Astrocyte (in vitro differentiated cells and primary cell): Measurements from ENCODE around the gene SMOC2. TPM values are rescaled to one million over a fixed set of nuclear protein-coding genes. Genes with fewer than 3 reads are reported as not detected.

Source experiments
- DNase-seq: peaks from one replicate; pipeline ENCODE4 v3.0.0-alpha.2; 2010; ENCODE audit warnings: low read depth
- FAIRE-seq: peaks from 2 replicates; lab custom pipeline; 2011; peaks lifted over from hg19 to GRCh38; lab: Jason Lieb, UNC
- H2AFZ ChIP-seq: 2 replicates; pipeline ENCODE4 v1.6.0; 2012; ENCODE audit warnings: low read depth, low read length, inconsistent platforms
- H3K27ac ChIP-seq: 2 replicates; pipeline ENCODE4 v1.5.1; 2011; ENCODE audit warnings: low read depth, low read length, inconsistent platforms
- H3K27me3 ChIP-seq: 2 replicates; pipeline ENCODE4 v1.6.0; 2011; ENCODE audit warnings: low read length, inconsistent platforms; ENCODE audit not compliant: insufficient read depth
- H3K36me3 ChIP-seq: 2 replicates; pipeline ENCODE4 v1.5.1; 2011; ENCODE audit warnings: low read length, inconsistent platforms; ENCODE audit not compliant: insufficient read depth
- H3K4me1 ChIP-seq: 2 replicates; pipeline ENCODE4 v1.5.1; 2011; ENCODE audit warnings: low read length, inconsistent platforms; ENCODE audit not compliant: insufficient read depth
- H3K4me2 ChIP-seq: 2 replicates; pipeline ENCODE4 v1.6.0; 2012; ENCODE audit warnings: low read length, inconsistent platforms
- H3K4me3 ChIP-seq: 2 replicates; pipeline ENCODE4 v1.5.1; 2011; ENCODE audit warnings: low read depth, mild to moderate bottlenecking, low read length, inconsistent platforms; ENCODE audit not compliant: insufficient read depth
- H3K79me2 ChIP-seq: 2 replicates; pipeline ENCODE4 v1.6.0; 2012; ENCODE audit warnings: mild to moderate bottlenecking, low read length, inconsistent platforms; ENCODE audit not compliant: insufficient read depth
- H3K9ac ChIP-seq: 2 replicates; pipeline ENCODE4 v1.6.0; 2012; ENCODE audit warnings: mild to moderate bottlenecking, low read length, inconsistent platforms
- H3K9me3 ChIP-seq: 2 replicates; pipeline ENCODE4 v1.5.1; 2012; ENCODE audit warnings: low read depth, mild to moderate bottlenecking, low read length, inconsistent platforms; ENCODE audit not compliant: insufficient read depth
- H4K20me1 ChIP-seq: 2 replicates; pipeline ENCODE4 v1.6.0; 2012; ENCODE audit warnings: low read length, inconsistent platforms; ENCODE audit not compliant: insufficient read depth
- H3K27ac Mint-ChIP-seq: one replicate; pipeline ENCODE4 v1.8.0; 2021; ENCODE audit warnings: mild to moderate bottlenecking, mixed read lengths; ENCODE audit not compliant: unreplicated experiment
- H3K27me3 Mint-ChIP-seq: one replicate; pipeline ENCODE4 v1.8.0; 2021; ENCODE audit warnings: low read depth, mixed read lengths; ENCODE audit not compliant: unreplicated experiment
- H3K36me3 Mint-ChIP-seq: one replicate; pipeline ENCODE4 v1.8.0; 2021; ENCODE audit warnings: low read depth, mixed read lengths; ENCODE audit not compliant: unreplicated experiment
- H3K4me1 Mint-ChIP-seq: one replicate; pipeline ENCODE4 v1.8.0; 2021; ENCODE audit warnings: low read depth, mixed read lengths; ENCODE audit not compliant: unreplicated experiment
- H3K4me3 Mint-ChIP-seq: one replicate; pipeline ENCODE4 v1.8.0; 2021; ENCODE audit warnings: mild to moderate bottlenecking, moderate library complexity, mixed read lengths; ENCODE audit not compliant: unreplicated experiment
- H3K9me3 Mint-ChIP-seq: one replicate; pipeline ENCODE4 v1.8.0; 2021; ENCODE audit warnings: mild to moderate bottlenecking, mixed read lengths; ENCODE audit not compliant: unreplicated experiment
- CTCF ChIP-seq: IDR thresholded peaks from 2 replicates; pipeline ENCODE4 v1.5.1; 2011; ENCODE audit warnings: low read depth, mild to moderate bottlenecking, inconsistent platforms, low read length, moderate library complexity; ENCODE audit not compliant: insufficient read depth
- EZH2 ChIP-seq: IDR thresholded peaks from 2 replicates; pipeline ENCODE4 v1.6.1; 2012; ENCODE audit warnings: mild to moderate bottlenecking, low read length, inconsistent platforms; ENCODE audit not compliant: insufficient read depth
- total RNA-seq: library from RNA; stranded (reverse); gene quantifications from 2 replicates; pipeline ENCODE4 v1.2.1, GENCODE V29; 2021

SMOC2 gene
- total RNA-seq, 1 donor from 2014 or later = 0.93 TPM

GRCh38 chr6:168411793-168412192 is 29.2 kb upstream of the SMOC2 start:
- no peak overlapping the region for H3K4me3 ChIP-seq
- TF ChIP-seq EZH2 (no peak), CTCF (no peak)
- Mint-ChIP-seq H3K27me3 (peaks cover 25% of the 10 kb centered on the region), H3K9me3 (no peaks in the 10 kb centered on the region), H3K4me3 (no peak overlapping the region), H3K36me3 (no peaks in the 10 kb centered on the region), H3K27ac (no peak overlapping the region), H3K4me1 (no peaks in the 10 kb centered on the region)
- FAIRE-seq (no peak), DNase-seq (no peak)
- H3K27me3 ChIP-seq = no peaks in the 10 kb centered on the region
- no peak overlapping the region for H2AFZ ChIP-seq
- no peak overlapping the region for H3K4me2 ChIP-seq
- no peaks in the 10 kb centered on the region for H4K20me1 ChIP-seq
- no peak overlapping the region for H3K9ac ChIP-seq
- H3K79me2 ChIP-seq = no peaks in the 10 kb centered on the region
- no peaks in the 10 kb centered on the region for H3K9me3 ChIP-seq
- H3K36me3 ChIP-seq = no peaks in the 10 kb centered on the region
- H3K27ac ChIP-seq = no peak overlapping the region
- H3K4me1 ChIP-seq = no peaks in the 10 kb centered on the region

GRCh38 chr6:168412456-168412855 is 28.5 kb upstream of the SMOC2 start:
- no peaks in the 10 kb centered on the region for H3K4me1 Mint-ChIP-seq
- Histone ChIP-seq H3K27ac (no peak overlapping the region), H3K9ac (no peak overlapping the region), H3K4me2 (no peak overlapping the region), H3K27me3 (no peaks in the 10 kb centered on the region), H3K9me3 (no peaks in the 10 kb centered on the region), H3K79me2 (no peaks in the 10 kb centered on the region), H3K4me3 (no peak overlapping the region), H3K4me1 (no peaks in the 10 kb centered on the region), H2AFZ (no peak overlapping the region), H3K36me3 (no peaks in the 10 kb centered on the region), H4K20me1 (no peaks in the 10 kb centered on the region)
- no peaks in the 10 kb centered on the region for H3K36me3 Mint-ChIP-seq
- TF ChIP-seq EZH2 = no peak
- FAIRE-seq = no peak
- no peak overlapping the region for H3K27ac Mint-ChIP-seq
- H3K4me3 Mint-ChIP-seq = no peak overlapping the region
- no peak for DNase-seq
- H3K27me3 Mint-ChIP-seq = peaks cover 30% of the 10 kb centered on the region
- no peaks in the 10 kb centered on the region for H3K9me3 Mint-ChIP-seq

- FAIRE-seq = no peak
- no peak overlapping the region for H3K27ac Mint-ChIP-seq
- no peaks in the 10 kb centered on the region for H3K36me3 ChIP-seq
- no peak overlapping the region for H3K27ac ChIP-seq
- H2AFZ ChIP-seq = no peak overlapping the region
- no peak overlapping the region for H3K4me3 Mint-ChIP-seq
- H3K9me3 ChIP-seq = no peaks in the 10 kb centered on the region
- no peaks in the 10 kb centered on the region for H4K20me1 ChIP-seq
- peaks cover 2% of the 10 kb centered on the region for H3K27me3 ChIP-seq
- H3K4me1 ChIP-seq = no peaks in the 10 kb centered on the region
- no peak overlapping the region for H3K4me3 ChIP-seq
- H3K9me3 Mint-ChIP-seq = no peaks in the 10 kb centered on the region
- H3K79me2 ChIP-seq = no peaks in the 10 kb centered on the region
- peaks cover 2% of the 10 kb centered on the region for H3K4me1 Mint-ChIP-seq
- DNase-seq = no peak
- TF ChIP-seq EZH2 = no peak
- no peak for TF ChIP-seq CTCF
- H3K9ac ChIP-seq = no peak overlapping the region
- peaks cover 36% of the 10 kb centered on the region for H3K27me3 Mint-ChIP-seq
- no peak overlapping the region for H3K4me2 ChIP-seq
- H3K36me3 Mint-ChIP-seq = no peaks in the 10 kb centered on the region
Measured at GRCh38 chr6:168413018-168413720, 27.8 kb upstream of the SMOC2 start.
